IMR-90 (cell line): ENCODE measurements around the gene LRRC72. TPM values are rescaled to one million over a fixed set of nuclear protein-coding genes. Genes with fewer than 3 reads are reported as not detected.

ENCODE experiments used
- ATAC-seq: fragments of 200-7000 bp; cut with Tn5 transposase; 2 replicates; pipeline ENCODE4 v1.9.1; 2020; ENCODE audit warnings: low read depth, mild to moderate bottlenecking, moderate library complexity
- BruUV-seq: library from RNA; stranded (reverse); fragments of 400-500 nt; replicated peaks from 2 replicates; lab custom pipeline; 2021; lab: Mats Ljungman, UMichigan
- CTCF ChIA-PET: fragments of 300-600 bp; formaldehyde crosslinking; extraction: SDS; loops from one replicate; lab custom pipeline; 2021; ENCODE audit warnings: antibody characterized with exemption; lab: Yijun Ruan, JAX
- POLR2A ChIA-PET: fragments of 300-600 bp; sonication (Branson Sonifier 250); formaldehyde crosslinking; loops from one replicate; lab custom pipeline; 2022; ENCODE audit warnings: antibody characterized with exemption; ENCODE audit not compliant: unreplicated experiment; lab: Charles Lee
- DNase-seq: peaks from one replicate; pipeline ENCODE4 v3.0.0; 2013
- H2AFZ ChIP-seq: replicated peaks from 2 replicates; pipeline ENCODE3; 2013; ENCODE audit warnings: low read length, mild to moderate bottlenecking; ENCODE audit not compliant: poor library complexity
- H2AK5ac ChIP-seq: 2 replicates; pipeline ENCODE4 v1.6.1; 2013; ENCODE audit warnings: low read depth, low read length, inconsistent platforms
- H2AK9ac ChIP-seq: replicated peaks from 2 replicates; pipeline ENCODE3; 2013; ENCODE audit warnings: mild to moderate bottlenecking, low read depth, low read length, moderate library complexity; ENCODE audit not compliant: poor library complexity
- H2BK120ac ChIP-seq: 2 replicates; pipeline ENCODE4 v1.6.1; 2013; ENCODE audit warnings: low read depth, low read length, inconsistent platforms
- H2BK15ac ChIP-seq: 3 replicates; pipeline ENCODE4 v1.6.1; 2013; ENCODE audit warnings: low read depth, low read length, inconsistent platforms
- H2BK20ac ChIP-seq: 2 replicates; pipeline ENCODE4 v1.6.1; 2013; ENCODE audit warnings: low read depth, mild to moderate bottlenecking, inconsistent platforms, low read length, moderate library complexity
- H2BK5ac ChIP-seq: 2 replicates; pipeline ENCODE4 v1.6.1; 2013; ENCODE audit warnings: mild to moderate bottlenecking, low read depth, low read length, inconsistent platforms; ENCODE audit not compliant: poor library complexity, severe bottlenecking
- H3K14ac ChIP-seq: replicated peaks from 2 replicates; pipeline ENCODE4 v1.6.1; 2013; ENCODE audit warnings: low read depth, low read length, inconsistent platforms
- H3K18ac ChIP-seq: 2 replicates; pipeline ENCODE4 v1.6.1; 2013; ENCODE audit warnings: low read depth, low read length, control low read depth
- H3K23ac ChIP-seq: 2 replicates; pipeline ENCODE4 v1.6.1; 2013; ENCODE audit warnings: low read depth, low read length, inconsistent platforms
- H3K27ac ChIP-seq: 2 replicates; pipeline ENCODE4 v1.5.1; 2013; ENCODE audit warnings: mild to moderate bottlenecking, control low read depth, low read length; ENCODE audit not compliant: insufficient read depth
- H3K27me3 ChIP-seq: 2 replicates; pipeline ENCODE4 v1.6.1; 2013; ENCODE audit warnings: low read length; ENCODE audit not compliant: control insufficient read depth, insufficient read depth
- H3K36me3 ChIP-seq: 2 replicates; pipeline ENCODE4 v1.6.1; 2013; ENCODE audit warnings: low read length, mixed read lengths; ENCODE audit not compliant: control insufficient read depth, insufficient read depth
- H3K4ac ChIP-seq: 2 replicates; pipeline ENCODE4 v1.6.1; 2013; ENCODE audit warnings: low read depth, low read length, inconsistent platforms
- H3K4me1 ChIP-seq: 2 replicates; pipeline ENCODE4 v1.6.1; 2013; ENCODE audit warnings: low read length, mixed read lengths; ENCODE audit not compliant: control insufficient read depth, insufficient read depth
- H3K4me2 ChIP-seq: 2 replicates; pipeline ENCODE4 v1.6.1; 2013; ENCODE audit warnings: low read depth, mild to moderate bottlenecking, control low read depth, low read length, moderate library complexity
- H3K4me3 ChIP-seq: 2 replicates; pipeline ENCODE4 v1.5.1; 2013; ENCODE audit warnings: low read depth, mild to moderate bottlenecking, control low read depth, low read length, moderate library complexity; ENCODE audit not compliant: insufficient read depth
- H3K56ac ChIP-seq: 2 replicates; pipeline ENCODE4 v1.6.1; 2013; ENCODE audit warnings: low read length, inconsistent platforms; ENCODE audit not compliant: insufficient read depth; ENCODE audit errors: extremely low read depth
- H3K79me1 ChIP-seq, 2 experiments: 2 replicates each; pipeline ENCODE4 v1.6.1; 2013; ENCODE audit warnings: low read length in 2 of 2, inconsistent platforms in 1 of 2, low read depth in 1 of 2
- H3K9ac ChIP-seq: 2 replicates; pipeline ENCODE4 v1.6.1; 2013; ENCODE audit warnings: low read depth, low read length, control low read depth
- H3K9me1 ChIP-seq: 2 replicates; pipeline ENCODE4 v1.6.1; 2013; ENCODE audit warnings: low read length, inconsistent platforms; ENCODE audit not compliant: insufficient read depth
- H3K9me3 ChIP-seq: 2 replicates; pipeline ENCODE4 v1.6.1; 2013; ENCODE audit warnings: low read length; ENCODE audit not compliant: control insufficient read depth, insufficient read depth
- H4K20me1 ChIP-seq: 2 replicates; pipeline ENCODE4 v1.6.1; 2013; ENCODE audit warnings: low read length, inconsistent platforms; ENCODE audit not compliant: insufficient read depth
- H4K5ac ChIP-seq: 2 replicates; pipeline ENCODE4 v1.6.1; 2013; ENCODE audit warnings: mild to moderate bottlenecking, low read depth, low read length, control low read depth
- H4K8ac ChIP-seq, 2 experiments: 2 replicates each; pipeline ENCODE4 v1.6.1; 2013; ENCODE audit warnings: low read depth in 2 of 2, low read length in 2 of 2, control low read depth in 1 of 2, inconsistent platforms in 1 of 2
- H4K91ac ChIP-seq: 2 replicates; pipeline ENCODE4 v1.6.1; 2013; ENCODE audit warnings: low read depth, low read length, inconsistent platforms; ENCODE audit not compliant: insufficient read depth
- MAFK ChIP-seq: IDR thresholded peaks from 2 replicates; pipeline ENCODE4 v1.6.1; 2012; ENCODE audit warnings: low read depth, low read length, improper control_type of control experiment
- RCOR1 ChIP-seq: IDR thresholded peaks from 2 replicates; pipeline ENCODE4 v1.6.1; 2012; ENCODE audit warnings: mild to moderate bottlenecking, low read length, improper control_type of control experiment; ENCODE audit not compliant: insufficient replicate concordance
- SMC3 ChIP-seq: fragments of 150-350 bp; IDR thresholded peaks from 2 replicates; pipeline ENCODE4 v1.6.1; 2016; ENCODE audit warnings: low read depth, mild to moderate bottlenecking, antibody characterized with exemption, low read length, moderate library complexity
- WGBS, 2 experiments: methylation state at CpG; one replicate each; pipeline versions ENCODE4 v1.1.5 to v1.1.7; 2013; ENCODE audit warnings: missing lambda C conversion rate in 2 of 2; ENCODE audit not compliant: insufficient read length in 1 of 2; ENCODE audit errors: extremely low coverage in 2 of 2; 5-methylcytosine and 5-hydroxymethylcytosine counted together
- dilution Hi-C: fragments of 300-500 bp; cut with HindIII; formaldehyde crosslinking; loops from one replicate; pipeline ENCODE4 v1.14.3; 2018; ENCODE audit warnings: low sequenced_read_pairs; ENCODE audit not compliant: unreplicated experiment
- in situ Hi-C: fragments of 300-500 bp; cut with MboI; formaldehyde crosslinking; loops from 3 replicates; pipeline ENCODE4 v1.14.3; 2019; ENCODE audit warnings: low sequenced_read_pairs, inconsistent platforms, mixed read lengths
- intact Hi-C: fragments of 100-400 bp; cut with micrococcal nuclease; formaldehyde crosslinking; loops from 2 replicates; pipeline ENCODE4 v1.10.0; 2022
- polyA plus RNA-seq, 3 experiments: library from polyadenylated mRNA; depleted of rRNA; stranded (reverse); fragments of >200 nt; gene quantifications; 2 replicates each; pipeline ENCODE4 v1.2.3, GENCODE V29; 2012; ENCODE audit warnings: low replicate concordance in 1 of 3
- total RNA-seq: library from RNA; depleted of rRNA; stranded (reverse); fragments of >200 nt; gene quantifications from 2 replicates; pipeline ENCODE4 v1.2.3, GENCODE V29; 2012

The LRRC72 gene
- total and polyA plus RNA-seq, 2 of the 4 experiments (the other 2 are of a cell fraction): not detected

- Histone ChIP-seq H2AK5ac (no peak overlapping the region), H4K8ac (no peak overlapping the region), H3K14ac (no peak overlapping the region), H4K5ac (no peak overlapping the region), H3K4me1 (no peaks in the 10 kb centered on the region), H3K4ac (no peak overlapping the region), H3K27me3 (no peaks in the 10 kb centered on the region), H2BK20ac (no peak overlapping the region), H4K20me1 (no peaks in the 10 kb centered on the region; the same call in 1 of the 2 replicates), H3K9me1 (no peaks in the 10 kb centered on the region; the same call in 1 of the 2 replicates), H2BK120ac (no peak overlapping the region), H3K27ac (no peak overlapping the region), H3K9me3 (no peaks in the 10 kb centered on the region), H3K18ac (no peak overlapping the region), H3K36me3 (peaks cover 7% of the 10 kb centered on the region; the same call in 1 of the 2 replicates), H4K91ac (no peak overlapping the region), H3K4me3 (no peak overlapping the region), H2BK5ac (no peak overlapping the region), H3K4me2 (no peak overlapping the region), H3K23ac (no peak overlapping the region), H3K56ac (no peak overlapping the region), H2AK9ac (no peak overlapping the region), H3K79me1 (peaks cover 6 to 8% of the 10 kb centered on the region in 2 experiments), H2AFZ (no peak overlapping the region), H2BK15ac (no peak overlapping the region), H3K9ac (no peak overlapping the region)
- WGBS, 2 experiments: no CpG with 5 or more reads among the region's 2 CpGs
- intact Hi-C loops: no loop called here
- dilution Hi-C loops: no loop called here
- DNase-seq: no peak
- POLR2A ChIA-PET: no interaction called here
- TF ChIP-seq SMC3 (no peak), MAFK (peak; percentile 71), RCOR1 (no peak)
- in situ Hi-C loops: no loop called here
- no TSS peak for BruUV-seq
- ATAC-seq: no peak
- CTCF ChIA-PET: no interaction called here
Observed at GRCh38 chr7:16626388-16626787, 99.8 kb downstream of the LRRC72 start.
